HCT116 (cell line): ENCODE results near the gene PAQR4. TPM values are rescaled to one million over a fixed set of nuclear protein-coding genes. Genes with fewer than 3 reads are reported as not detected.
A peak's percentile ranks its signal among the peaks of the same experiment; 100 is the strongest.

Experiments
- ATAC-seq: fragments of 200-7000 bp; cut with Tn5 transposase; 2 replicates; pipeline ENCODE4 v1.9.1; 2020; ENCODE audit warnings: mild to moderate bottlenecking, moderate library complexity
- BruUV-seq: library from RNA; stranded (reverse); fragments of 400-500 nt; replicated peaks from 2 replicates; lab custom pipeline; 2021; lab: Mats Ljungman, UMichigan
- CTCF ChIA-PET: fragments of 300-600 bp; sonication (Branson Sonifier 250); formaldehyde crosslinking; loops from one replicate; lab custom pipeline; 2021; ENCODE audit warnings: antibody characterized with exemption; lab: Charles Lee
- POLR2A ChIA-PET: fragments of 300-600, 350-600 bp; sonication (Branson Sonifier 250); formaldehyde crosslinking; loops from one replicate; lab custom pipeline; 2021; ENCODE audit warnings: antibody characterized with exemption; lab: Charles Lee
- RAD21 ChIA-PET, 2 experiments: fragments of 300-600 bp; sonication (Branson Sonifier 250); formaldehyde crosslinking; loops; one replicate each; lab custom pipeline; 2023; ENCODE audit warnings: low total read pairs in 2 of 2; ENCODE audit not compliant: uncharacterized antibody in 2 of 2, unreplicated experiment in 2 of 2, low non-redundant PET in 1 of 2; lab: Charles Lee
- DNase-seq: peaks from one replicate; pipeline ENCODE4 v3.0.0-alpha.2; 2010; ENCODE audit warnings: low read depth, low spot score
- H2AFZ ChIP-seq: fragments of 200-600 bp; shearing (Covaris generic), sonication (generic); 2 replicates; pipeline ENCODE4 v1.6.1; 2017; ENCODE audit warnings: low read depth, mixed run types, mixed read lengths, antibody characterized with exemption, low read length; ENCODE audit not compliant: poor library complexity, severe bottlenecking
- H3K27ac ChIP-seq: 2 replicates; pipeline ENCODE4 v1.5.1; 2012; ENCODE audit warnings: low read depth, low read length
- H3K27me3 ChIP-seq: fragments of 200-600 bp; sonication (generic); 2 replicates; pipeline ENCODE4 v1.6.1; 2016; ENCODE audit warnings: mixed run types, low read length, mixed read lengths; ENCODE audit not compliant: insufficient read depth
- H3K36me3 ChIP-seq, 2 experiments: fragments of 200-500 bp in 1 of 2; fragments of 200-600 bp in 1 of 2; sonication (Bioruptor generic) in 1 of 2; sonication (generic) in 1 of 2; 2 replicates each; pipeline versions ENCODE4 v1.5.1 to v1.6.1; 2014 to 2016; ENCODE audit warnings: low read length in 2 of 2, inconsistent platforms in 1 of 2, mixed read lengths in 1 of 2, mixed run types in 1 of 2; ENCODE audit not compliant: insufficient read depth in 2 of 2, control insufficient read depth in 1 of 2
- H3K4me1 ChIP-seq, 2 experiments: fragments of 200-600 bp in 1 of 2; sonication (generic) in 1 of 2; 2 replicates each; pipeline versions ENCODE4 v1.5.1 to v1.6.1; 2012 to 2017; ENCODE audit warnings: low read length in 2 of 2, inconsistent platforms in 1 of 2, mild to moderate bottlenecking in 1 of 2, mixed read lengths in 1 of 2, mixed run types in 1 of 2, moderate library complexity in 1 of 2; ENCODE audit not compliant: insufficient read depth in 2 of 2, control insufficient read depth in 1 of 2
- H3K4me2 ChIP-seq: fragments of 200-600 bp; sonication (generic); 2 replicates; pipeline ENCODE4 v1.6.1; 2017; ENCODE audit warnings: mixed run types, low read length, mixed read lengths
- H3K4me3 ChIP-seq, 2 experiments: fragments of 200-600 bp in 1 of 2; sonication (generic) in 1 of 2; replicated peaks in 1 of 2; 2 replicates each; pipeline ENCODE4 v1.5.1; 2011 to 2016; ENCODE audit warnings: low read length in 2 of 2, control low read depth in 1 of 2, low read depth in 1 of 2, mild to moderate bottlenecking in 1 of 2, mixed read lengths in 1 of 2, mixed run types in 1 of 2
- H3K79me2 ChIP-seq: fragments of 200-600 bp; sonication (generic); 2 replicates; pipeline ENCODE4 v1.6.1; 2017; ENCODE audit warnings: mild to moderate bottlenecking, mixed run types, low read length, moderate library complexity, mixed read lengths; ENCODE audit not compliant: insufficient read depth
- H3K9ac ChIP-seq: fragments of 200-600 bp; sonication (generic); 2 replicates; pipeline ENCODE4 v1.6.1; 2016; ENCODE audit warnings: low read length, mixed read lengths
- H3K9me2 ChIP-seq: fragments of 200-600 bp; sonication (generic), shearing (Covaris generic); 2 replicates; pipeline ENCODE4 v1.6.1; 2017; ENCODE audit warnings: mixed run types, mild to moderate bottlenecking, moderate library complexity; ENCODE audit not compliant: insufficient read depth
- H3K9me3 ChIP-seq, 2 experiments: fragments of 200-500 bp in 1 of 2; fragments of 200-600 bp in 1 of 2; sonication (Bioruptor generic) in 1 of 2; sonication (generic) in 1 of 2; 2 replicates each; pipeline ENCODE4 v1.6.1; 2014 to 2017; ENCODE audit warnings: low read length in 2 of 2, mixed read lengths in 2 of 2, inconsistent platforms in 1 of 2, low read depth in 1 of 2, mild to moderate bottlenecking in 1 of 2, mixed run types in 1 of 2, moderate library complexity in 1 of 2; ENCODE audit not compliant: control insufficient read depth in 1 of 2, insufficient read depth in 1 of 2
- H4K20me1 ChIP-seq: fragments of 200-600 bp; sonication (generic), shearing (Covaris generic); 2 replicates; pipeline ENCODE4 v1.6.1; 2017; ENCODE audit warnings: mixed run types, mild to moderate bottlenecking, moderate library complexity; ENCODE audit not compliant: insufficient read depth
- ATF3 ChIP-seq: IDR thresholded peaks from 2 replicates; pipeline ENCODE4 v1.6.1; 2012
- CTCF ChIP-seq, 3 experiments: fragments of 200-600 bp in 1 of 3; sonication (generic) in 1 of 3; IDR thresholded peaks in 2 of 3; conservative IDR thresholded peaks in 1 of 3; 2 replicates each; pipeline ENCODE4 v1.5.1; 2012 to 2017; ENCODE audit warnings: low read depth in 2 of 3, low read length in 2 of 3, antibody characterized with exemption in 1 of 3, borderline replicate concordance in 1 of 3, control low read depth in 1 of 3, mild to moderate bottlenecking in 1 of 3, mixed read lengths in 1 of 3, mixed run types in 1 of 3, moderate library complexity in 1 of 3; ENCODE audit not compliant: insufficient read depth in 1 of 3
- intact Hi-C: fragments of 100-400 bp; cut with micrococcal nuclease; formaldehyde crosslinking; loops from 2 replicates; pipeline ENCODE4 v1.10.0; 2022
- total RNA-seq: library from RNA; stranded (reverse); gene quantifications from one replicate; pipeline ENCODE4 v1.2.1, GENCODE V29; 2021; ENCODE audit not compliant: unreplicated experiment

Gene PAQR4
- total RNA-seq, 1 experiment from 2014 or later: 45.6 TPM

- Histone ChIP-seq H4K20me1 (no peaks in the 10 kb centered on the region), H3K79me2 (peaks cover 26% of the 10 kb centered on the region; the same call in 1 of the 2 replicates), H3K9ac (peak overlapping the region; percentile 99), H3K27ac (peak overlapping the region; percentile 100), H2AFZ (no peak overlapping the region), H3K27me3 (no peaks in the 10 kb centered on the region), H3K4me2 (peak overlapping the region; percentile 86), H3K4me1 (peaks cover 27 to 56% of the 10 kb centered on the region in 2 experiments), H3K9me3 (no peaks in the 10 kb centered on the region), H3K36me3 (peaks cover 5 to 25% of the 10 kb centered on the region in 2 experiments; a peak in 2 of 4 replicates), H3K9me2 (no peaks in the 10 kb centered on the region), H3K4me3 (peak overlapping the region; percentile 94 to 95)
- BruUV-seq: no TSS peak
- ChIA-PET RAD21 (interaction anchor here in 1 of 2 experiments (0.7 kb wide), 1 partner anchor 10 kb away, joined by 3 read pairs; no protein-coding TSS in a partner anchor), CTCF (interaction anchor here (1.0 to 6.1 kb wide), 5 partner anchors 10 to 39 kb away, joined by 3 to 39 read pairs (median 12); no protein-coding TSS in a partner anchor), POLR2A (interaction anchor here (0.6 to 8.2 kb wide), 15 partner anchors 8 to 866 kb away, joined by 3 to 188 read pairs (median 5); partner anchors contain the start of genes CLDN9, KREMEN2, PAQR4 and PKMYT1)
- peak in 1 of 3 experiments; percentile 37; a peak in 2 of 6 replicates for TF ChIP-seq CTCF (IDR thresholded peaks at IDR 0.05 in 2 of 3, conservative IDR thresholded peaks at IDR 0.05 in 1 of 3; ENCODE audit: borderline replicate concordance in 1 of 3, insufficient read depth in 1 of 3, low read depth in 2 of 3, low read length in 2 of 3)
- no peak for TF ChIP-seq ATF3
- DNase-seq (peak; percentile 82), ATAC-seq (peak; percentile 36)
- intact Hi-C loops: loop anchor here (5.0 kb wide), 2 partner anchors 39 to 864 kb away; partner anchors contain the start of genes PKMYT1 and TRAF7
Measured at GRCh38 chr16:3021449-3022207, 52.5 kb downstream of the PAQR4 start.
